OCI-LY3 (cell line): Measurements from ENCODE around the gene INPP5K.

Source experiments
- H2AFZ ChIP-seq: fragments of 200-600, 300-600 bp; shearing (Covaris generic); 2 replicates; pipeline ENCODE4 v1.6.0; 2014; ENCODE audit warnings: antibody characterized with exemption, low read depth, low read length
- H3K27ac ChIP-seq: fragments of 200-600, 300-600 bp; sonication (generic); 2 replicates; pipeline ENCODE4 v1.5.1; 2014; ENCODE audit warnings: mild to moderate bottlenecking, low read length, moderate library complexity, mixed read lengths
- H3K27me3 ChIP-seq: fragments of 200-600, 300-600 bp; sonication (generic); 2 replicates; pipeline ENCODE4 v1.6.1; 2014; ENCODE audit warnings: low read depth, low read length, mixed read lengths
- H3K36me3 ChIP-seq: fragments of 200-600, 300-600 bp; sonication (generic); replicated peaks from 2 replicates; pipeline ENCODE3; 2014; ENCODE audit warnings: low read depth, low read length, mixed read lengths
- H3K4me1 ChIP-seq: fragments of 300-600, 200-600 bp; sonication (generic); 2 replicates; pipeline ENCODE4 v1.6.1; 2014; ENCODE audit warnings: low read length, mixed read lengths
- H3K4me2 ChIP-seq: fragments of 200-600, 300-600 bp; sonication (generic); 2 replicates; pipeline ENCODE4 v1.6.1; 2014; ENCODE audit warnings: low read length, mixed read lengths
- H3K4me3 ChIP-seq: fragments of 300-600, 200-600 bp; sonication (generic); 2 replicates; pipeline ENCODE4 v1.5.1; 2014; ENCODE audit warnings: antibody characterized with exemption, mild to moderate bottlenecking, low read length, moderate library complexity
- H3K79me2 ChIP-seq: fragments of 300-600, 200-600 bp; shearing (Covaris generic); 2 replicates; pipeline ENCODE4 v1.6.1; 2014; ENCODE audit warnings: mild to moderate bottlenecking, low read length, mixed read lengths
- H3K9ac ChIP-seq: fragments of 300-600, 200-600 bp; shearing (Covaris generic); 2 replicates; pipeline ENCODE4 v1.6.0; 2014; ENCODE audit warnings: mild to moderate bottlenecking, low read length, moderate library complexity
- H3K9me3 ChIP-seq: fragments of 200-600, 300-600 bp; shearing (Covaris generic); 2 replicates; pipeline ENCODE4 v1.6.1; 2014; ENCODE audit warnings: low read length, mixed read lengths; ENCODE audit not compliant: insufficient read depth
- H4K20me1 ChIP-seq: fragments of 200-600, 300-600 bp; sonication (generic); 2 replicates; pipeline ENCODE4 v1.6.1; 2016; ENCODE audit warnings: low read length, mixed read lengths; ENCODE audit not compliant: insufficient read depth
- EZH2phosphoT487 ChIP-seq: fragments of 200-600 bp; shearing (Covaris generic); IDR thresholded peaks from 2 replicates; pipeline ENCODE4 v1.6.1; 2018; ENCODE audit warnings: antibody characterized with exemption, mixed run types, low read depth
- TF ChIP-seq, protein P1 (sequence below): fragments of 200-600, 300-600 bp; sonication (generic); IDR thresholded peaks from 2 replicates; pipeline ENCODE4 v1.5.1; 2014; ENCODE audit warnings: antibody characterized with exemption, low read length, low read depth

Gene INPP5K

GRCh38 chr17:1462164-1463112, 54.0 kb downstream of the INPP5K start:
- Histone ChIP-seq H2AFZ (no peak overlapping the region), H3K9me3 (no peaks in the 10 kb centered on the region), H3K4me2 (no peak overlapping the region), H3K36me3 (no peaks in the 10 kb centered on the region), H3K27ac (no peak overlapping the region), H3K4me1 (peaks cover 10% of the 10 kb centered on the region), H3K9ac (no peak overlapping the region), H3K27me3 (no peaks in the 10 kb centered on the region), H3K4me3 (no peak overlapping the region), H3K79me2 (no peaks in the 10 kb centered on the region), H4K20me1 (no peaks in the 10 kb centered on the region; the same call in 1 of the 2 replicates)
- no peak for TF ChIP-seq EZH2phosphoT487
- TF ChIP-seq, protein P1, sequence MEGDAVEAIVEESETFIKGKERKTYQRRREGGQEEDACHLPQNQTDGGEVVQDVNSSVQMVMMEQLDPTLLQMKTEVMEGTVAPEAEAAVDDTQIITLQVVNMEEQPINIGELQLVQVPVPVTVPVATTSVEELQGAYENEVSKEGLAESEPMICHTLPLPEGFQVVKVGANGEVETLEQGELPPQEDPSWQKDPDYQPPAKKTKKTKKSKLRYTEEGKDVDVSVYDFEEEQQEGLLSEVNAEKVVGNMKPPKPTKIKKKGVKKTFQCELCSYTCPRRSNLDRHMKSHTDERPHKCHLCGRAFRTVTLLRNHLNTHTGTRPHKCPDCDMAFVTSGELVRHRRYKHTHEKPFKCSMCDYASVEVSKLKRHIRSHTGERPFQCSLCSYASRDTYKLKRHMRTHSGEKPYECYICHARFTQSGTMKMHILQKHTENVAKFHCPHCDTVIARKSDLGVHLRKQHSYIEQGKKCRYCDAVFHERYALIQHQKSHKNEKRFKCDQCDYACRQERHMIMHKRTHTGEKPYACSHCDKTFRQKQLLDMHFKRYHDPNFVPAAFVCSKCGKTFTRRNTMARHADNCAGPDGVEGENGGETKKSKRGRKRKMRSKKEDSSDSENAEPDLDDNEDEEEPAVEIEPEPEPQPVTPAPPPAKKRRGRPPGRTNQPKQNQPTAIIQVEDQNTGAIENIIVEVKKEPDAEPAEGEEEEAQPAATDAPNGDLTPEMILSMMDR = no peak

DNA sequence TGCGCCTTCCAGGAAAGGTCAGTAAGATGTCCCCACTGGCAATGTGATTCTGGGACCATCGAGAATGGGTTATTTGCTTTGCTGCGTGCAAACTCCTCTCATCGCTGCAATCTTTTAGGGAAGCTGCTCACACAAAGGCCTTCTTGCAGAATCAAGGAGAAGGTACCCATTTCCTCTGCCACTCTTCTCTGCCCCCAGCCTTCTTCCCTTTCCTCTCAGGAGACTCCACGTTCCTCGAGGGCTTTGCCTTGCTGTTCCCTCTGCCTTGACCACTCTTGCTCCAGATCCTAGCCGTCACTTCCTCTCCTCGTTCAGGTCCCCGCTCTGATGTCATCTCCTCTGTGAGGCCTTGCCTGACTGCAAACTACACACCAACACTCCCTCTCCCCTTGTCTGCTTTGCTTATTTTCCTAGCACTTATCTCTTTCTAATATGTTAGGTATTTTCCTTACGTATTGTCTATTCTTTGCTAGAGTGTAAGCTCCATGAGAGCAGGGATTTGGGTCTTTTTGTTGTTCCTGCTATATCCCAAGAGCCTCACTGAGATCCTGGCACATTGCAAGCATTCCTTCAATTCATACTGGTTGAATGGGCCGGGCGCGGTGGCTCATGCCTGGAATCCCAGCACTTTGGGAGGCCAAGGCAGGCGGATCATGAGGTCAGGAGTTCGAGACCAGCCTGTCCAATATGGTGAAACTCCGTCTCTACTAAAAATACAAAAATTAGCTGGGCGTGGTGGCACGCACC, 55.0 kb downstream of the INPP5K start:
- H3K36me3 ChIP-seq = no peaks in the 10 kb centered on the region
- no peaks in the 10 kb centered on the region for H3K27me3 ChIP-seq
- H3K4me3 ChIP-seq = no peak overlapping the region
- no peak for TF ChIP-seq EZH2phosphoT487
- TF ChIP-seq, protein P1 = no peak
- H2AFZ ChIP-seq = no peak overlapping the region
- no peak overlapping the region for H3K4me2 ChIP-seq
- H3K4me1 ChIP-seq = peaks cover 14% of the 10 kb centered on the region
- H3K27ac ChIP-seq = no peak overlapping the region
- peaks cover 2% of the 10 kb centered on the region; the same call in 1 of the 2 replicates for H3K79me2 ChIP-seq
- H3K9me3 ChIP-seq = no peaks in the 10 kb centered on the region
- H3K9ac ChIP-seq = no peak overlapping the region
- H4K20me1 ChIP-seq = no peaks in the 10 kb centered on the region; the same call in 1 of the 2 replicates

DNA sequence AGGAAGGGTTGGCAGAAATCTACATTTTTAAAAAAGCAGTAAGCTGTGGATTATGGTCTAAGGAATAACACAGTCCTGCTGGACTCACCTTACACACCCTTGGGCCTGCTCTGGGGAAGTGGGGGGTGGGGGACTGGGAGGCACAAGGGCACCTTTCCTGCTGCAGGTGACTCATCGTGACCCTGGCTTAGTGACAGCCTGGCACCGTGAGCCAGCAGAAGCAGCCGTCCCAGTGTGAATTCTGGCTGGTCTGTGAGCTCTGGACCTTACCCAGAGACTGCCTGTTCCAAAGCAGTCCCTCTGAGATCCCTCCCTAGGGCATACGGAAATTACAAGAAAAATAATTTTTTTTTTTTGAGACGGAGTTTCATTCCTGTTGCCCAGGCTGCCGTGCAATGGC, 56.2 kb downstream of the INPP5K start:
- Histone ChIP-seq H3K9me3 (no peaks in the 10 kb centered on the region), H3K4me2 (no peak overlapping the region), H3K4me1 (peaks cover 14% of the 10 kb centered on the region), H3K36me3 (no peaks in the 10 kb centered on the region), H4K20me1 (peaks cover 2% of the 10 kb centered on the region), H3K27me3 (no peaks in the 10 kb centered on the region), H2AFZ (no peak overlapping the region), H3K79me2 (peaks cover 10% of the 10 kb centered on the region), H3K9ac (no peak overlapping the region), H3K4me3 (no peak overlapping the region), H3K27ac (no peak overlapping the region)
- TF ChIP-seq EZH2phosphoT487 = no peak
- TF ChIP-seq, protein P1 = no peak
